GM23338 (cell line): ENCODE measurements around the gene DNAI2. TPM values are rescaled to one million over a fixed set of nuclear protein-coding genes. Genes with fewer than 3 reads are reported as not detected.

ENCODE experiments used
- ATAC-seq: fragments of 200-7000 bp; cut with Tn5 transposase; 3 replicates; pipeline ENCODE4 v1.9.1; 2020
- DNase-seq: peaks from one replicate; pipeline ENCODE4 v3.0.0-alpha.2; 2015; ENCODE audit warnings: low spot score
- H2AFZ ChIP-seq: fragments of 200-600 bp; sonication (generic); 2 replicates; pipeline ENCODE4 v1.8.0; 2016; ENCODE audit warnings: antibody characterized with exemption, mild to moderate bottlenecking, moderate library complexity
- H3F3A ChIP-seq: fragments of 200-600 bp; sonication (generic); replicated peaks from 2 replicates; pipeline ENCODE4 v1.8.0; 2017; ENCODE audit warnings: antibody characterized with exemption, mixed run types, low read depth
- H3K27ac ChIP-seq: fragments of 200-600 bp; sonication (generic); 2 replicates; pipeline ENCODE4 v1.6.1; 2016; ENCODE audit warnings: low read depth
- H3K27me3 ChIP-seq: fragments of 200-600 bp; sonication (generic); 2 replicates; pipeline ENCODE4 v1.8.0; 2016; ENCODE audit warnings: mild to moderate bottlenecking, mixed run types, moderate library complexity; ENCODE audit not compliant: insufficient read depth
- H3K36me3 ChIP-seq: fragments of 200-600 bp; sonication (generic); 2 replicates; pipeline ENCODE4 v1.8.0; 2016; ENCODE audit warnings: mild to moderate bottlenecking; ENCODE audit not compliant: insufficient read depth
- H3K4me1 ChIP-seq: fragments of 200-600 bp; sonication (generic); 2 replicates; pipeline ENCODE4 v1.8.0; 2016; ENCODE audit warnings: mild to moderate bottlenecking, moderate library complexity; ENCODE audit not compliant: insufficient read depth
- H3K4me2 ChIP-seq: fragments of 200-600 bp; sonication (generic); 2 replicates; pipeline ENCODE4 v1.7.1; 2017; ENCODE audit warnings: mixed run types
- H3K4me3 ChIP-seq: fragments of 200-600 bp; sonication (generic); 2 replicates; pipeline ENCODE4 v1.6.1; 2016; ENCODE audit warnings: mixed run types
- H3K79me2 ChIP-seq: fragments of 200-600 bp; sonication (generic); replicated peaks from 2 replicates; pipeline ENCODE4 v1.8.0; 2017; ENCODE audit warnings: mild to moderate bottlenecking; ENCODE audit not compliant: insufficient read depth
- H3K9me2 ChIP-seq: fragments of 200-600 bp; sonication (generic); 2 replicates; pipeline ENCODE4 v1.8.0; 2017; ENCODE audit not compliant: insufficient read depth
- H4K20me1 ChIP-seq: fragments of 200-600 bp; sonication (generic); replicated peaks from 2 replicates; pipeline ENCODE4 v1.8.0; 2017; ENCODE audit warnings: mild to moderate bottlenecking; ENCODE audit not compliant: insufficient read depth
- H3K27ac Mint-ChIP-seq: 2 replicates; pipeline ENCODE4 v1.8.0; 2020; ENCODE audit warnings: inconsistent platforms, mild to moderate bottlenecking, moderate library complexity, mixed read lengths
- H3K27me3 Mint-ChIP-seq: 3 replicates; pipeline ENCODE4 v1.8.0; 2022; ENCODE audit warnings: low read depth, mild to moderate bottlenecking, moderate library complexity, mixed read lengths, inconsistent platforms; ENCODE audit not compliant: insufficient read depth, poor library complexity
- H3K36me3 Mint-ChIP-seq: 3 replicates; pipeline ENCODE4 v1.8.0; 2021; ENCODE audit warnings: low read depth, mild to moderate bottlenecking, inconsistent platforms, moderate library complexity, mixed read lengths
- H3K4me1 Mint-ChIP-seq: 3 replicates; pipeline ENCODE4 v1.8.0; 2020; ENCODE audit warnings: mild to moderate bottlenecking, inconsistent platforms, mixed read lengths
- H3K4me3 Mint-ChIP-seq: 3 replicates; pipeline ENCODE4 v1.8.0; 2021; ENCODE audit warnings: moderate library complexity, mild to moderate bottlenecking, inconsistent platforms, mixed read lengths
- H3K9me3 Mint-ChIP-seq: 3 replicates; pipeline ENCODE4 v1.8.0; 2020; ENCODE audit warnings: moderate library complexity, mild to moderate bottlenecking, inconsistent platforms, mixed read lengths
- CTCF ChIP-seq, 2 experiments: fragments of 200-600 bp in 1 of 2; sonication (generic) in 1 of 2; conservative IDR thresholded peaks; 2 replicates each; pipeline versions ENCODE4 v1.5.1 to v1.6.1; 2016 to 2017; ENCODE audit warnings: antibody characterized with exemption in 2 of 2, low read depth in 2 of 2, mild to moderate bottlenecking in 2 of 2, moderate library complexity in 1 of 2
- EZH2 ChIP-seq: fragments of 200-600 bp; sonication (generic); IDR thresholded peaks from one replicate; pipeline ENCODE4 v1.8.0; 2017; ENCODE audit warnings: antibody characterized with exemption, mild to moderate bottlenecking, low read depth; ENCODE audit not compliant: unreplicated experiment
- EZH2phosphoT487 ChIP-seq: fragments of 200-600 bp; sonication (generic); IDR thresholded peaks from one replicate; pipeline ENCODE4 v1.8.1; 2018; ENCODE audit warnings: antibody characterized with exemption; ENCODE audit not compliant: unreplicated experiment
- JUNB ChIP-seq: IDR thresholded peaks from one replicate; pipeline ENCODE4 v1.6.1; 2016; ENCODE audit warnings: antibody characterized with exemption; ENCODE audit not compliant: unreplicated experiment
- NANOG ChIP-seq: IDR thresholded peaks from 2 replicates; pipeline ENCODE4 v1.6.1; 2016; ENCODE audit warnings: antibody characterized with exemption, borderline replicate concordance
- REST ChIP-seq: IDR thresholded peaks from one replicate; pipeline ENCODE4 v1.6.1; 2018; ENCODE audit warnings: antibody characterized with exemption; ENCODE audit not compliant: unreplicated experiment
- STAT1 ChIP-seq: IDR thresholded peaks from one replicate; pipeline ENCODE4 v1.6.1; 2016; ENCODE audit warnings: antibody characterized with exemption; ENCODE audit not compliant: unreplicated experiment
- ZNF114 ChIP-seq: fragments of 250-450 bp; sonication (Bioruptor Pico); IDR thresholded peaks from 2 replicates; pipeline ENCODE4 v1.5.0; 2020; ENCODE audit warnings: mild to moderate bottlenecking, moderate library complexity
- ZNF331 ChIP-seq: fragments of 250-450 bp; sonication (Bioruptor Pico); IDR thresholded peaks from 2 replicates; pipeline ENCODE4 v1.5.0; 2020; ENCODE audit warnings: low read depth, mild to moderate bottlenecking, moderate library complexity
- polyA plus RNA-seq: library from polyadenylated mRNA; unstranded; fragments of >200 nt; fragmentation: Nextera tagmentation; extraction: Ambion mirVana; gene quantifications from 2 replicates; pipeline ENCODE4 v1.2.1, GENCODE V29; 2016
- total RNA-seq: library from RNA; depleted of rRNA; stranded (reverse); fragments of >200 nt; shearing (Covaris generic); gene quantifications from 2 replicates; pipeline ENCODE4 v1.2.3, GENCODE V29; 2014
- TF ChIP-seq, protein P1 (sequence below): IDR thresholded peaks from 2 replicates; pipeline ENCODE4 v1.6.1; 2016; ENCODE audit warnings: antibody characterized with exemption

Gene DNAI2
- total and polyA plus RNA-seq, 2 experiments from 2014 or later, result 0.21 TPM; not detected in 1

DNA sequence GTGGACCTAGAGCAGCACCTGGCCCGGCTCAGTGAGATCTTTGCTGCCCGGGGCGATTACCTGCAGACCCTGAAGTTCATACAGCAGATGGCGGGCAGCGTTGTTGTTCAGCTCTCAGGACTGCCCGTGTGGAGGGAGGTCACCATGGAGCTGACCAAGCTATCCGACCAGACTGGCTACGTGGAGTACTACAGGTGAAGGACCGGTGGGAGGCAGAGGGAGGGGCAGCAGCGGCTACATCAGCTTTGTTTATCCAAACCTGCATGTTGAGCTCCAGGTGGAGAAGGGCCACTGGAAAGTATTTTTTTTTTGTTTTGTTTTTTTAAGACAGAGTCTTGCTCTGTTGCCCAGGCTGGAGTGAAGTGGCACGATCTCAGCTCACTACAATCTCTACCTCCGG is 36.7 kb upstream of the DNAI2 start:
- H3F3A ChIP-seq, result no peaks in the 10 kb centered on the region
- H4K20me1 ChIP-seq, result no peaks in the 10 kb centered on the region
- H3K36me3 ChIP-seq, result no peaks in the 10 kb centered on the region
- H2AFZ ChIP-seq, result no peak overlapping the region
- no peaks in the 10 kb centered on the region for H3K79me2 ChIP-seq
- Mint-ChIP-seq H3K4me1 (peaks cover 20% of the 10 kb centered on the region), H3K9me3 (no peaks in the 10 kb centered on the region; the same call in 1 of the 3 replicates), H3K4me3 (no peak overlapping the region), H3K36me3 (no peaks in the 10 kb centered on the region), H3K27me3 (peaks cover 9% of the 10 kb centered on the region), H3K27ac (no peak overlapping the region)
- DNase-seq, result no peak
- no peak for TF ChIP-seq CTCF (conservative IDR thresholded peaks at IDR 0.05; ENCODE audit: low read depth in 2 of 2)
- no peak for TF ChIP-seq STAT1
- no peak for ATAC-seq
- no peak overlapping the region for H3K27ac ChIP-seq
- no peaks in the 10 kb centered on the region for H3K27me3 ChIP-seq
- no peak overlapping the region for H3K4me2 ChIP-seq
- H3K4me1 ChIP-seq, result peaks cover 6% of the 10 kb centered on the region; the same call in 1 of the 2 replicates
- H3K9me2 ChIP-seq, result no peaks in the 10 kb centered on the region
- H3K4me3 ChIP-seq, result no peak overlapping the region

DNA sequence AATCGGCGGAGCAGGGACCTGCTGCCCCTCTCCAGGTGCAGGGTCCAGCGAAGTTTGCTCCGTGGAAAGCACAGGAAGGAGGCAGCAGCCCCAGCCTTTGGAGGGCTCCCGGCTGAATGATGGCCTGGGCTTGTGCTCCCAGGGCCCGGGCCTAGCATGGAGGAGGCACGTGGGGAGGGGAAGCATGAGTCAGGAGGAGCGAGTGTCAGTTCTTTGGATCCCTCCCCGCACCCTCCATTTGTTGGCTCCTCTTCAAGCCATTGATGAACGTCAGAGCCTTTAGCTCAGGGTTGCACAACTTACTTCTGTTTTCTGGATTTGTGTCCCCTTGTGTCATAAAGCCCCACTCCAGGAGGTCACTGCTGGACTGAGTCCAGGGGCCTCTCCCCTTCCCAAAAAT is 34.9 kb upstream of the DNAI2 start:
- H3K27ac ChIP-seq, result no peak overlapping the region
- H4K20me1 ChIP-seq, result no peaks in the 10 kb centered on the region
- no peaks in the 10 kb centered on the region for H3K79me2 ChIP-seq
- no peaks in the 10 kb centered on the region for H3K36me3 Mint-ChIP-seq
- H2AFZ ChIP-seq, result no peak overlapping the region
- no peaks in the 10 kb centered on the region for H3K9me2 ChIP-seq
- no peaks in the 10 kb centered on the region; the same call in 1 of the 3 replicates for H3K9me3 Mint-ChIP-seq
- H3K27me3 Mint-ChIP-seq, result peaks cover 12% of the 10 kb centered on the region
- H3K27me3 ChIP-seq, result no peaks in the 10 kb centered on the region
- DNase-seq, result no peak
- H3K4me3 ChIP-seq, result no peak overlapping the region
- H3K4me1 Mint-ChIP-seq, result peaks cover 19% of the 10 kb centered on the region
- no peaks in the 10 kb centered on the region for H3K36me3 ChIP-seq
- H3K4me1 ChIP-seq, result peaks cover 6% of the 10 kb centered on the region; the same call in 1 of the 2 replicates
- H3F3A ChIP-seq, result no peaks in the 10 kb centered on the region
- ATAC-seq, result no peak
- no peak overlapping the region for H3K4me3 Mint-ChIP-seq
- H3K4me2 ChIP-seq, result no peak overlapping the region
- no peak overlapping the region for H3K27ac Mint-ChIP-seq
- TF ChIP-seq JUNB (no peak), EZH2 (no peak), NANOG (no peak), REST (no peak), STAT1 (no peak), ZNF114 (CRISPR knock-in tag) (no peak), EZH2phosphoT487 (no peak), ZNF331 (CRISPR knock-in tag) (no peak), CTCF (conservative IDR thresholded peaks at IDR 0.05; ENCODE audit: low read depth in 2 of 2) (no peak)
- TF ChIP-seq, protein P1, sequence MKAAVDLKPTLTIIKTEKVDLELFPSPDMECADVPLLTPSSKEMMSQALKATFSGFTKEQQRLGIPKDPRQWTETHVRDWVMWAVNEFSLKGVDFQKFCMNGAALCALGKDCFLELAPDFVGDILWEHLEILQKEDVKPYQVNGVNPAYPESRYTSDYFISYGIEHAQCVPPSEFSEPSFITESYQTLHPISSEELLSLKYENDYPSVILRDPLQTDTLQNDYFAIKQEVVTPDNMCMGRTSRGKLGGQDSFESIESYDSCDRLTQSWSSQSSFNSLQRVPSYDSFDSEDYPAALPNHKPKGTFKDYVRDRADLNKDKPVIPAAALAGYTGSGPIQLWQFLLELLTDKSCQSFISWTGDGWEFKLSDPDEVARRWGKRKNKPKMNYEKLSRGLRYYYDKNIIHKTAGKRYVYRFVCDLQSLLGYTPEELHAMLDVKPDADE, result no peak
